Keratinocyte (primary cell): Measurements from ENCODE around the gene PARP2. TPM values are rescaled to one million over a fixed set of nuclear protein-coding genes. Genes with fewer than 3 reads are reported as not detected.

Experiments used
- DNase-seq: peaks from one replicate; pipeline ENCODE4 v3.0.0-alpha.2; 2011; ENCODE audit warnings: low read depth, missing footprints, low spot score
- FAIRE-seq: peaks from 2 replicates; lab custom pipeline; 2011; peaks lifted over from hg19 to GRCh38; lab: Jason Lieb, UNC
- H2AFZ ChIP-seq: 2 replicates; pipeline ENCODE4 v1.6.0; 2012; ENCODE audit warnings: low read length, control low read depth, inconsistent platforms; ENCODE audit not compliant: control insufficient read depth
- H3K27ac ChIP-seq: 2 replicates; pipeline ENCODE4 v1.5.1; 2011; ENCODE audit warnings: low read length; ENCODE audit not compliant: control insufficient read depth, insufficient read depth
- H3K27me3 ChIP-seq: 3 replicates; pipeline ENCODE4 v1.6.0; 2011; ENCODE audit warnings: low read length; ENCODE audit not compliant: control insufficient read depth, insufficient read depth; ENCODE audit errors: extremely low read depth
- H3K36me3 ChIP-seq, 2 experiments: 2 replicates in 1 of 2; 3 replicates in 1 of 2; pipeline ENCODE4 v1.5.1; 2011; ENCODE audit warnings: low read length in 2 of 2, mild to moderate bottlenecking in 1 of 2; ENCODE audit not compliant: control insufficient read depth in 2 of 2, insufficient read depth in 2 of 2; ENCODE audit errors: extremely low read depth in 1 of 2
- H3K4me1 ChIP-seq: 3 replicates; pipeline ENCODE4 v1.5.1; 2011; ENCODE audit warnings: low read length; ENCODE audit not compliant: control insufficient read depth, insufficient read depth; ENCODE audit errors: extremely low read depth
- H3K4me2 ChIP-seq: 3 replicates; pipeline ENCODE4 v1.6.0; 2011; ENCODE audit warnings: low read depth, low read length; ENCODE audit not compliant: control insufficient read depth, insufficient read depth; ENCODE audit errors: extremely low read depth
- H3K4me3 ChIP-seq, 3 experiments: fragments of 200-600 bp in 1 of 3; sonication (generic) in 1 of 3; 2 replicates in 2 of 3; 3 replicates in 1 of 3; pipeline ENCODE4 v1.5.1; 2011 to 2016; ENCODE audit warnings: low read length in 3 of 3, mild to moderate bottlenecking in 3 of 3, control low read depth in 2 of 3, inconsistent platforms in 1 of 3, low read depth in 1 of 3, mixed read lengths in 1 of 3, mixed run types in 1 of 3, moderate library complexity in 1 of 3; ENCODE audit not compliant: control insufficient read depth in 2 of 3, insufficient read depth in 2 of 3; ENCODE audit errors: extremely low read depth in 1 of 3
- H3K79me2 ChIP-seq: 2 replicates; pipeline ENCODE4 v1.6.0; 2012; ENCODE audit warnings: low read length; ENCODE audit not compliant: control insufficient read depth, insufficient read depth
- H3K9ac ChIP-seq: 3 replicates; pipeline ENCODE4 v1.6.0; 2011; ENCODE audit warnings: low read length; ENCODE audit not compliant: control insufficient read depth, insufficient read depth; ENCODE audit errors: extremely low read depth
- H3K9me1 ChIP-seq: 3 replicates; pipeline ENCODE4 v1.6.0; 2011; ENCODE audit warnings: low read length; ENCODE audit not compliant: control insufficient read depth, insufficient read depth; ENCODE audit errors: extremely low read depth
- H3K9me3 ChIP-seq: 2 replicates; pipeline ENCODE4 v1.5.1; 2012; ENCODE audit warnings: low read depth, low read length; ENCODE audit not compliant: control insufficient read depth
- H4K20me1 ChIP-seq: 3 replicates; pipeline ENCODE4 v1.6.0; 2011; ENCODE audit warnings: low read length; ENCODE audit not compliant: control insufficient read depth, insufficient read depth; ENCODE audit errors: extremely low read depth
- EZH2 ChIP-seq: IDR thresholded peaks from one replicate; pipeline ENCODE4 v1.6.1; 2012; ENCODE audit warnings: inconsistent platforms, mild to moderate bottlenecking, low read length, moderate library complexity
- dilution Hi-C: fragments of 300-500 bp; cut with MboI; formaldehyde crosslinking; loops from one replicate; pipeline ENCODE4 v1.7.0; 2020; ENCODE audit warnings: low sequenced_read_pairs; ENCODE audit not compliant: extremely low pct_ligation_motif_present
- polyA plus RNA-seq, 5 experiments: library from polyadenylated mRNA; depleted of rRNA in 3 of 5; stranded (reverse) in 3 of 5; stranded (forward) in 1 of 5; unstranded in 1 of 5; fragments of >200 nt; gene quantifications; 1 replicate in 1 of 5; 2 replicates in 3 of 5; 3 replicates in 1 of 5; pipeline versions ENCODE4 v1.2.1 to v1.2.3, GENCODE V29; 2011 to 2012; ENCODE audit warnings: missing spikeins in 2 of 5, low read depth in 1 of 5, low replicate concordance in 1 of 5
- TF ChIP-seq, protein P1 (sequence below), 3 experiments: IDR thresholded peaks in 1 of 3; conservative IDR thresholded peaks in 1 of 3; optimal IDR thresholded peaks in 1 of 3; 2 replicates in 2 of 3; 3 replicates in 1 of 3; pipeline versions ENCODE3 to v1.5.1; 2011; ENCODE audit warnings: low read length in 3 of 3, mild to moderate bottlenecking in 3 of 3, moderate library complexity in 2 of 3, control low read depth in 1 of 3, inconsistent platforms in 1 of 3; ENCODE audit not compliant: insufficient read depth in 2 of 3; ENCODE audit errors: extremely low read depth in 1 of 3

Gene PARP2
- polyA plus RNA-seq, 1 donor (not counting 4 experiments of a cell fraction or from before 2014, with no cell fraction given), result 24.7 TPM

DNA sequence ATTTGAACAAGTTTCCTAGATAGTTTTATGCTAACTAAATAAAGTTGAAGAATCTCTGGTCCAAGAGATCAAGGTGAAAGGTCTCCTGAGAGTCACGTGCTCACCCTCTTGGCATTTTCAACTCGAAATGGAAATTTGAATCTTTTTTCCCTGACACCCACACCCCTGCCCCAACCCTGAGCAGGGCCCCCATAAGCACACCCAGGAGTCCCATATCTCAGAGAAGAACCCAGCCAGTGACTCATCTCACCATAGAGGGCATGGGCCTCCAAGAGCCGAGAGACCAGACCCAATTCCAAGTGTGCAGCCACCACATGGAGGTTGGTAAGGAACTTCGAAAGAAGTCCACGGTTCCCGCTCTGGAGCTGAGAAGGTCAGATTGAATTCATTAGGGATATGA, 37.2 kb downstream of the PARP2 start:
- no peak overlapping the region for H3K9ac ChIP-seq
- no peaks in the 10 kb centered on the region for H3K9me3 ChIP-seq
- H3K9me1 ChIP-seq, result no peaks in the 10 kb centered on the region
- no peaks in the 10 kb centered on the region for H3K4me1 ChIP-seq
- H3K79me2 ChIP-seq, result no peaks in the 10 kb centered on the region
- no peaks in the 10 kb centered on the region for H4K20me1 ChIP-seq
- peaks cover 52 to 70% of the 10 kb centered on the region in 2 experiments for H3K36me3 ChIP-seq
- no peaks in the 10 kb centered on the region for H3K27me3 ChIP-seq
- no peak overlapping the region for H3K4me3 ChIP-seq
- TF ChIP-seq, protein P1, sequence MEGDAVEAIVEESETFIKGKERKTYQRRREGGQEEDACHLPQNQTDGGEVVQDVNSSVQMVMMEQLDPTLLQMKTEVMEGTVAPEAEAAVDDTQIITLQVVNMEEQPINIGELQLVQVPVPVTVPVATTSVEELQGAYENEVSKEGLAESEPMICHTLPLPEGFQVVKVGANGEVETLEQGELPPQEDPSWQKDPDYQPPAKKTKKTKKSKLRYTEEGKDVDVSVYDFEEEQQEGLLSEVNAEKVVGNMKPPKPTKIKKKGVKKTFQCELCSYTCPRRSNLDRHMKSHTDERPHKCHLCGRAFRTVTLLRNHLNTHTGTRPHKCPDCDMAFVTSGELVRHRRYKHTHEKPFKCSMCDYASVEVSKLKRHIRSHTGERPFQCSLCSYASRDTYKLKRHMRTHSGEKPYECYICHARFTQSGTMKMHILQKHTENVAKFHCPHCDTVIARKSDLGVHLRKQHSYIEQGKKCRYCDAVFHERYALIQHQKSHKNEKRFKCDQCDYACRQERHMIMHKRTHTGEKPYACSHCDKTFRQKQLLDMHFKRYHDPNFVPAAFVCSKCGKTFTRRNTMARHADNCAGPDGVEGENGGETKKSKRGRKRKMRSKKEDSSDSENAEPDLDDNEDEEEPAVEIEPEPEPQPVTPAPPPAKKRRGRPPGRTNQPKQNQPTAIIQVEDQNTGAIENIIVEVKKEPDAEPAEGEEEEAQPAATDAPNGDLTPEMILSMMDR (optimal IDR thresholded peaks at IDR 0.05 in 1 of 3, IDR thresholded peaks at IDR 0.05 in 1 of 3, conservative IDR thresholded peaks at IDR 0.05 in 1 of 3; ENCODE audit: extremely low read depth in 1 of 3, insufficient read depth in 2 of 3, low read length in 3 of 3), result no peak
- TF ChIP-seq EZH2, result no peak
- H3K27ac ChIP-seq, result no peak overlapping the region
- no peak overlapping the region for H3K4me2 ChIP-seq
- FAIRE-seq (no peak), DNase-seq (no peak)
- dilution Hi-C loops, result no loop called here
- H2AFZ ChIP-seq, result no peak overlapping the region

DNA sequence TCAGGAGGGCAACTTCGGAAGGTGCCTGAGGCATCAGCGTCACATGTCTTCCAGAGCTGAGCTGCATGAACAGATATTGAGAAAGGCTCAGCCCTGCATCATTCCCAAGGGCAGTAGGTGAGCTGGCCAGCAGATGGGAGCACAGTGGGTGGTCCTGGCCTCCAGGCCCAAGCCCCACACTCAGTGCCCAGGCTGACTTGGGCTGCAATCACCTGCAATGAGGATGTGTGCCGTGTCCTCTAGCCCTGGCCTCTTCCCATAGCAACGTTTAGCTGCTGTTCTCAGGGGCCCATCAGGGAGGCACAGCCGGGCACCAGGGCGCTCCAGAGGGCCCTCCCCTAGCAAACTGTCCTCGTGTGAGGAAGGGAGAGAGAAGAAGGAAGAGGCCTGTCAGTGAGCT, 37.9 kb downstream of the PARP2 start:
- H3K27me3 ChIP-seq, result no peaks in the 10 kb centered on the region
- TF ChIP-seq, protein P1 (optimal IDR thresholded peaks at IDR 0.05 in 1 of 3, IDR thresholded peaks at IDR 0.05 in 1 of 3, conservative IDR thresholded peaks at IDR 0.05 in 1 of 3; ENCODE audit: extremely low read depth in 1 of 3, insufficient read depth in 2 of 3, low read length in 3 of 3), result no peak
- TF ChIP-seq EZH2, result no peak
- H3K36me3 ChIP-seq, result peaks cover 47 to 71% of the 10 kb centered on the region in 2 experiments
- no peaks in the 10 kb centered on the region for H3K9me3 ChIP-seq
- H3K4me3 ChIP-seq, result no peak overlapping the region
- H2AFZ ChIP-seq, result no peak overlapping the region
- no peaks in the 10 kb centered on the region for H3K79me2 ChIP-seq
- no peaks in the 10 kb centered on the region for H4K20me1 ChIP-seq
- H3K4me2 ChIP-seq, result no peak overlapping the region
- no peak overlapping the region for H3K27ac ChIP-seq
- DNase-seq, result no peak
- H3K4me1 ChIP-seq, result no peaks in the 10 kb centered on the region
- FAIRE-seq, result no peak
- dilution Hi-C loops, result no loop called here
- no peaks in the 10 kb centered on the region for H3K9me1 ChIP-seq
- H3K9ac ChIP-seq, result no peak overlapping the region
